ENCODE data around the gene RPLP2.

The RPLP2 gene

GRCh38 chr11:854601-855329 lies 45.0 kb downstream of the RPLP2 start:
- DNase-seq, result no peak

- DNase-seq, result no peak
Observed at GRCh38 chr11:855330-855674, 45.5 kb downstream of the RPLP2 start.

- DNase-seq, result no peak
Observed at GRCh38 chr11:855796-856195, 46.0 kb downstream of the RPLP2 start.

GRCh38 chr11:856397-856796 lies 46.6 kb downstream of the RPLP2 start:
- DNase-seq, result no peak

- DNase-seq, result no peak
Observed at GRCh38 chr11:858053-858761, 48.4 kb downstream of the RPLP2 start.

GRCh38 chr11:858762-859339 lies 49.1 kb downstream of the RPLP2 start:
- no peak for DNase-seq

- DNase-seq, result no peak
Observed at GRCh38 chr11:859394-860131, 49.8 kb downstream of the RPLP2 start.

GRCh38 chr11:860234-861104 lies 50.7 kb downstream of the RPLP2 start:
- no peak for DNase-seq

GRCh38 chr11:861105-861479 lies 51.3 kb downstream of the RPLP2 start:
- no peak for DNase-seq

- no peak for DNase-seq
Observed at GRCh38 chr11:862081-862661, 52.4 kb downstream of the RPLP2 start.

All from activated gamma-delta T cell treated with Interleukin-2 at 50 U/mL for 16 hours (primary cell).